Stomach (tissue), 9 donors: ENCODE data around the gene NXT1. TPM values are rescaled to one million over a fixed set of nuclear protein-coding genes. Genes with fewer than 3 reads are reported as not detected.
A peak's percentile ranks its signal among the peaks of the same experiment; 100 is the strongest.
"Not testable (repeated sequence)": the region's sequence is repeated elsewhere in the genome, so short reads cannot be mapped to it uniquely, and the experiment has no call there.

Experiments used
- DNase-seq, 2 donors: peaks; one replicate each; pipeline versions ENCODE4 v3.0.0 to v3.0.0-alpha.2; 2013 to 2019
- H3K27ac ChIP-seq, 5 donors: fragments of 200-600 bp in 4 of 5; sonication (generic) in 4 of 5; one replicate each; pipeline ENCODE4 v1.5.1; 2013 to 2019; ENCODE audit warnings: mild to moderate bottlenecking in 1 of 5, moderate library complexity in 1 of 5
- H3K27me3 ChIP-seq, 3 donors: fragments of 200-600 bp; sonication (generic); one replicate each; pipeline ENCODE4 v1.5.1; 2017 to 2019; ENCODE audit warnings: mixed run types in 1 of 3
- H3K36me3 ChIP-seq, 4 donors: fragments of 200-600 bp; sonication (generic); 1 replicate in 3 of 4; 2 replicates in 1 of 4; pipeline ENCODE4 v1.5.1; 2016 to 2019
- H3K4me1 ChIP-seq, 4 donors: fragments of 200-600 bp; sonication (generic); one replicate each; pipeline ENCODE4 v1.5.1; 2016 to 2019
- H3K4me3 ChIP-seq, 4 donors: fragments of 200-600 bp; sonication (generic) in 3 of 4; one replicate each; pipeline ENCODE4 v1.5.1; 2016 to 2019; ENCODE audit warnings: mild to moderate bottlenecking in 1 of 4
- H3K9me3 ChIP-seq, 4 donors: fragments of 200-600 bp; sonication (generic); one replicate each; pipeline ENCODE4 v1.5.1; 2016 to 2019
- CTCF ChIP-seq, 7 experiments: fragments of 450-650 bp in 4 of 7; fragments of 200-600 bp in 3 of 7; sonication (generic) in 3 of 7; IDR thresholded peaks; one replicate each; pipeline ENCODE4 v1.5.1; 2016 to 2019; ENCODE audit warnings: antibody characterized with exemption in 7 of 7, control low read depth in 2 of 7, mild to moderate bottlenecking in 1 of 7
- EP300 ChIP-seq: sonication (generic); formaldehyde crosslinking; IDR thresholded peaks from one replicate; pipeline ENCODE4 v1.6.1; 2017; ENCODE audit warnings: antibody characterized with exemption
- POLR2A ChIP-seq, 4 donors: fragments of 450-650 bp; IDR thresholded peaks; one replicate each; pipeline ENCODE4 v1.6.1; 2016; ENCODE audit warnings: antibody characterized with exemption in 4 of 4, control low read depth in 2 of 4, mild to moderate bottlenecking in 1 of 4, moderate library complexity in 1 of 4
- POLR2AphosphoS5 ChIP-seq, 3 donors: sonication (generic); formaldehyde crosslinking; IDR thresholded peaks; one replicate each; pipeline ENCODE4 v1.6.1; 2016; ENCODE audit warnings: antibody characterized with exemption in 3 of 3
- WGBS, 5 donors: extraction: QIAGEN DNeasy Blood & Tissue Kit in 3 of 5; methylation state at CpG; one replicate each; pipeline versions ENCODE4 v1.1.5 to v1.1.7; 2013 to 2018; 5-methylcytosine and 5-hydroxymethylcytosine counted together
- intact Hi-C: fragments of 100-400 bp; cut with DNase I; formaldehyde crosslinking; loops from one replicate; pipeline ENCODE4 v1.15.1; 2023; ENCODE audit warnings: low total_unique reads
- polyA plus RNA-seq, 3 donors: library from polyadenylated mRNA; stranded (reverse); fragments of 200-250 nt; gene quantifications; one replicate each; pipeline ENCODE4 v1.2.3, GENCODE V29; 2013
- total RNA-seq, 5 donors: library from RNA; depleted of rRNA; stranded (reverse); fragments of >200 nt; gene quantifications; one replicate each; pipeline versions ENCODE4 v1.1.0 to v1.2.3, GENCODE V29; 2014 to 2016
- donor health status: healthy with polysubstance abuse.
- donor health status: Bipolar disorder and iron deficiency.
- donor health status: healthy.

Gene NXT1
- total and polyA plus RNA-seq, 8 donors: 2.3 to 24.8 (median 13.7) TPM

DNA sequence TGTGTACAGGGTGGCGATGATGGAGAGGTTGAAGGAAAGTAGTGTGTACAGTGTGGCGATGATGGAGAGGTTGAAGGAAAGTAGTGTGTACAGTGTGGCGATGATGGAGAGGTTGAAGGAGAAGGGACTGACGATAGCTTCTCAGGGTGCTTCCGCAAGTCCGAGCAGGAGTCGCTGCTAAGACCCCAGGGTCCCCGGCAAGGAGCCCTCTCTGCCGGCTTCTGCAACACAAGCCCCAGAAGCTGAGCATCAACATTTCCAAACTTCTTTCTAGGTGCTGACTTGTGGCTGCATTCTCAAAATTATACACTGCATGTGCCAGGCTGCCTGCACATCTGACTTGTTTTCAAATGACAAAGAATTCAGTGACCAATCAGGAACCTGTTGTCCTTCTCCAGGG is 47.8 kb upstream of the NXT1 start:
- Histone ChIP-seq H3K27ac (no peak overlapping the region), H3K4me3 (no peak overlapping the region), H3K27me3 (no peaks in the 10 kb centered on the region), H3K9me3 (no peaks in the 10 kb centered on the region), H3K4me1 (peaks cover 0 to 4% (median 0%) of the 10 kb centered on the region in 4 donors), H3K36me3 (no peaks in the 10 kb centered on the region)
- no peak for DNase-seq
- intact Hi-C loops: no loop called here
- TF ChIP-seq POLR2A (IDR thresholded peaks at IDR 0.05): no peak
- no peak for TF ChIP-seq POLR2AphosphoS5 (IDR thresholded peaks at IDR 0.05)
- TF ChIP-seq EP300: no peak
- TF ChIP-seq CTCF (IDR thresholded peaks at IDR 0.05): no peak
- 71 to 86% (median 80%) methylated on average over 9 of the region's 9 CpGs for WGBS, 5 donors

GRCh38 chr20:23303325-23304102 is 47.1 kb upstream of the NXT1 start:
- no peak overlapping the region for H3K4me3 ChIP-seq
- H3K27ac ChIP-seq: no peak overlapping the region
- H3K4me1 ChIP-seq: no peaks in the 10 kb centered on the region
- H3K9me3 ChIP-seq: no peaks in the 10 kb centered on the region
- H3K27me3 ChIP-seq: no peaks in the 10 kb centered on the region
- no peak for DNase-seq
- WGBS, 5 donors: 71 to 77% (median 74%) methylated on average over 5 of the region's 5 CpGs
- TF ChIP-seq EP300: no peak
- no peak for TF ChIP-seq CTCF (IDR thresholded peaks at IDR 0.05)
- no peaks in the 10 kb centered on the region for H3K36me3 ChIP-seq
- intact Hi-C loops: no loop called here

DNA sequence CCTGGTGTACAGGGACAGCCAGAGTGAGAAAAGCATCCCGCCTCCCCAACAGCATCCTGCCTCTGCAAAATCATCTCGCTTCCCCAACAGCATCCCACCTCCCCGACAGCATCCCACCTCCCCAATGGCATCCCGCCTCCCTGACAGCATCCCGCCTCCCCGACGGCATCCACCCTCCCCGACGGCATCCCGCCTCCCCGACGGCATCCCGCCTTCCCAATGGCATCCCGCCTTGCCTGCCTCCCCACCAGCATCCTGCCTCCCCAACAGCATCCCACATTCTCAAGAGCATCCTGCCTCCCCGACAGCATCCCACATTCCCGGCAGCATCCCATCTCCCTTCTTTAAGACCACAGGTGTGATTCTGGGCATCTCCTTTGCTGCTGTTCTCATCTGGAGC is 46.0 kb upstream of the NXT1 start:
- no peak overlapping the region for H3K4me3 ChIP-seq
- H3K27ac ChIP-seq: peak overlapping the region in 2 of 5 donors; percentile 46 to 54
- intact Hi-C loops: no loop called here
- no peaks in the 10 kb centered on the region for H3K36me3 ChIP-seq
- no peaks in the 10 kb centered on the region for H3K9me3 ChIP-seq
- 83 to 92% (median 89%) methylated on average over 16 of the region's 16 CpGs for WGBS, 5 donors
- TF ChIP-seq POLR2AphosphoS5 (IDR thresholded peaks at IDR 0.05) (no peak), EP300 (no peak), POLR2A (IDR thresholded peaks at IDR 0.05) (no peak), CTCF (IDR thresholded peaks at IDR 0.05) (no peak)
- H3K27me3 ChIP-seq: no peaks in the 10 kb centered on the region
- H3K4me1 ChIP-seq: no peaks in the 10 kb centered on the region
- no peak for DNase-seq

GRCh38 chr20:23305098-23305497 is 45.5 kb upstream of the NXT1 start:
- intact Hi-C loops: no loop called here
- Histone ChIP-seq H3K9me3 (no peaks in the 10 kb centered on the region), H3K27ac (peak overlapping the region in 2 of 5 donors; percentile 46 to 54), H3K4me3 (no peak overlapping the region), H3K27me3 (no peaks in the 10 kb centered on the region), H3K4me1 (no peaks in the 10 kb centered on the region), H3K36me3 (no peaks in the 10 kb centered on the region)
- 53 to 80% (median 73%) methylated on average over 3 of the region's 3 CpGs for WGBS, 5 donors
- DNase-seq: no peak
- peak; percentile 6 to 36 (median 19) for TF ChIP-seq POLR2AphosphoS5 (IDR thresholded peaks at IDR 0.05)
- no peak for TF ChIP-seq CTCF (IDR thresholded peaks at IDR 0.05)

GRCh38 chr20:23307393-23307792 is 43.2 kb upstream of the NXT1 start:
- H3K27ac ChIP-seq, H3K4me1 ChIP-seq, intact Hi-C loops, H3K4me3 ChIP-seq, H3K36me3 ChIP-seq, DNase-seq, H3K9me3 ChIP-seq, H3K27me3 ChIP-seq: not testable (repeated sequence)
- WGBS, 5 donors: 94 to 100% (median 96%) methylated on average over 2 of the region's 4 CpGs
